Measurements from ENCODE around the gene SMYD4. TPM values are rescaled to one million over a fixed set of nuclear protein-coding genes. Genes with fewer than 3 reads are reported as not detected.
"Not testable (repeated sequence)": the region's sequence is repeated elsewhere in the genome, so short reads cannot be mapped to it uniquely, and the experiment has no call there.

Gene SMYD4
- total RNA-seq, 2 experiments from 2014 or later, result 22.2 to 22.7 TPM

DNA sequence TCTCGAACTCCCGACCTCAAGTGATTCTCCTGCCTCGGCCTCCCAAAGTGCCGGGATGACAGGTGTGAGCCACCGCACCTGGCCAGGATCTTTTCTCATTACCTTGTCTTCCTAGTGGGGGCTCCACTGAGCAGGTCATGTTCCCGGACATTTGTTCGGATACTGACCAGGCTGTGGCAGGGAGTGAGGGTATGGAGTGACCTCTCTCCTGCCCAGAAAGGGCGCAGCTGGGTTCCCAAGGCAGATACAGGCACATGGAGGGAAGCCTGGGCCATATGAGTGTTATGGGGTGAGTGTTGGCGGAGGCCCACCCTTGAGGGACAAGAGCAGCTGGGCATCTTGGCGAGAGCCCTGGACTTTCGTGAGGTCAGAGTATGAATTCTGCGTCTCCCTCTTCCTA, 62.3 kb downstream of the SMYD4 start:
- H3K9me3 Mint-ChIP-seq, result no peaks in the 10 kb centered on the region
- ChIA-PET CTCF (interaction anchor here (0.9 to 3.1 kb wide), 3 partner anchors 15 to 137 kb away, joined by 3 to 16 read pairs (median 3); no protein-coding TSS in a partner anchor), POLR2A (no interaction called here)

DNA sequence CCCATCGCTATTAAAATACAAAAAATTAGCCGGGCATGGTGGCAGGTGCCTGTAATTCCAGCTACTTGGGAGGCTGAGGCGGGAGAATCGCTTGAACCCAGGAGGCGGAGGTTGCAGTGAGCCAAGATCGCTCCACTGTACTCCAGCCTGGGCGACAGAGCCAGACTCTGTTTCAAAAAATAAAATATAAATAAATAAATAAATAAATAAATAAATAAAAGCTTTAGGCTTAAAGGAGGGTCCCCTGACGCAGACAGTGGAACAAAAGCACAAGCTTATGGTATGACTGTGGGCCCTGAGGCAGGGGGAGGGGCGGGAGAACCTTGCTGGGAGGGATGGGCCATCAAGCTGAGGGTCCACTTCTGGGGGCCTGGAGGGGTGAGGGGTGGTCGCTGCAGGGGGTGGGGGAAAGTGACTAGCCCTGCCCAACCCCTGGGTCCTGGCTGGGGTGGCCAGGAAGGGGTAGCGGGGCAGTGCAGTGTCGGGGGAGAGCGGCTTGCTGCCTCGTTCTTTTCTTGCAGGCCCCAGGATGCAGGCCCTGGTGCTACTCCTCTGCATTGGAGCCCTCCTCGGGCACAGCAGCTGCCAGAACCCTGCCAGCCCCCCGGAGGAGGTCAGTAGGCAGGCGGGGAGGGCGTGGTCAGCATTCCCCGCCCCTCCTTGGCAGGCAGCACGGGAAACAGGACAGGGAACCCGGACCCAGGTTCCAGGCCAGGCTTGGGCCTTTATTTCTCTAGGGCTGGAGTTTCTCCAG, 63.1 kb downstream of the SMYD4 start:
- TF ChIP-seq CTCF (IDR thresholded peaks at IDR 0.05), result no peak
- no peak overlapping the region for H3K27ac Mint-ChIP-seq
- no peaks in the 10 kb centered on the region for H3K27me3 Mint-ChIP-seq
- no peak for DNase-seq
- H3K4me3 Mint-ChIP-seq, result no peak overlapping the region
- peaks cover 3% of the 10 kb centered on the region for H3K36me3 Mint-ChIP-seq (ENCODE audit: low read depth)
- ATAC-seq, result no peak
- POLR2A ChIA-PET, result interaction anchor here (0.9 to 1.1 kb wide), 2 partner anchors 14 to 47 kb away, joined by 3 to 5 read pairs; no protein-coding TSS in a partner anchor
- intact Hi-C loops (cut with micrococcal nuclease), result no loop called here
- CTCF ChIA-PET, result interaction anchor here (0.9 to 1.0 kb wide), 2 partner anchors 15 to 46 kb away, joined by 3 to 4 read pairs; no protein-coding TSS in a partner anchor
- H3K9me3 Mint-ChIP-seq, result no peaks in the 10 kb centered on the region
- peaks cover 55% of the 10 kb centered on the region for H3K4me1 Mint-ChIP-seq (ENCODE audit: low read depth)

More for the DNA sequence above, 62.3 kb downstream of the SMYD4 start:
- intact Hi-C loops (cut with micrococcal nuclease), result no loop called here
- no peak for TF ChIP-seq CTCF (IDR thresholded peaks at IDR 0.05)
- no peaks in the 10 kb centered on the region for H3K27me3 Mint-ChIP-seq
- H3K4me3 Mint-ChIP-seq, result no peak overlapping the region
- DNase-seq, result no peak
- H3K36me3 Mint-ChIP-seq (ENCODE audit: low read depth), result peaks cover 3% of the 10 kb centered on the region
- H3K4me1 Mint-ChIP-seq (ENCODE audit: low read depth), result peaks cover 47% of the 10 kb centered on the region
- peak overlapping the region; percentile 45 for H3K27ac Mint-ChIP-seq
- no peak for ATAC-seq

- Mint-ChIP-seq H3K36me3 (ENCODE audit: low read depth) (peaks cover 3% of the 10 kb centered on the region), H3K4me3 (no peak overlapping the region), H3K27me3 (no peaks in the 10 kb centered on the region), H3K4me1 (ENCODE audit: low read depth) (peaks cover 50% of the 10 kb centered on the region), H3K27ac (no peak overlapping the region), H3K9me3 (no peaks in the 10 kb centered on the region)
- ATAC-seq, result no peak
- POLR2A ChIA-PET, result interaction anchor here (0.8 to 0.9 kb wide), 2 partner anchors 14 to 48 kb away, joined by 3 to 5 read pairs; no protein-coding TSS in a partner anchor
- no peak for DNase-seq
- intact Hi-C loops (cut with micrococcal nuclease), result no loop called here
- CTCF ChIA-PET, result interaction anchor here (1.0 kb wide), 1 partner anchor 45 kb away, joined by 4 read pairs; no protein-coding TSS in a partner anchor
- TF ChIP-seq CTCF (IDR thresholded peaks at IDR 0.05), result no peak
Observed at GRCh38 chr17:1765576-1765975, 64.1 kb downstream of the SMYD4 start.

DNA sequence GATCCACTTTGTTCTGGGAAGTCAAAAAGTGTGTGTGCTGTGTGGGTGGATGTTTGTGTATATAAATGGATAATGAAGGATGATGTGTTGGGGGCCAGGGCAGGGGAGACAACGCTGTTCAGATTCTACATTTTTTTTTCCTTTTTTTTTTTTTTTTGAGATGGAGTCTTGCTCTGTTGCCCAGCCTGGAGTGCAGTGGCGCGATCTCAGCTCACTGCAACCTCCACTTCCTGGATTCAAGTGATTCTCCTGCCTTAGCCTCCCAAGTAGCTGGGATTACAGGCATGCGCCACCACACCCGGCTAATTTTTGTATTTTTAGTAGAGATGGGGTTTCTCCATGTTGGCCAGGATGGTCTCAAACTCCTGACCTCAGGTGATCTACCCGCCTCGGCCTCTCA, 65.0 kb downstream of the SMYD4 start:
- CTCF ChIA-PET, result interaction anchor here (1.0 to 1.4 kb wide), 2 partner anchors 8 to 35 kb away, joined by 4 to 5 read pairs; no protein-coding TSS in a partner anchor
- not testable (repeated sequence) for ATAC-seq

GRCh38 chr17:1764284-1764683, 65.4 kb downstream of the SMYD4 start:
- no peak for TF ChIP-seq CTCF (IDR thresholded peaks at IDR 0.05)
- H3K27ac Mint-ChIP-seq, result peak overlapping the region; percentile 82
- H3K36me3 Mint-ChIP-seq (ENCODE audit: low read depth), result peaks cover 3% of the 10 kb centered on the region
- DNase-seq, result peak; percentile 71
- CTCF ChIA-PET, result interaction anchor here (1.0 to 1.8 kb wide), 3 partner anchors 9 to 43 kb away, joined by 4 to 8 read pairs (median 5); no protein-coding TSS in a partner anchor
- H3K4me1 Mint-ChIP-seq (ENCODE audit: low read depth), result peaks cover 40% of the 10 kb centered on the region
- no peaks in the 10 kb centered on the region for H3K27me3 Mint-ChIP-seq
- POLR2A ChIA-PET, result interaction anchor here (3.3 kb wide), 1 partner anchor 32 kb away, joined by 8 read pairs; no protein-coding TSS in a partner anchor
- no peaks in the 10 kb centered on the region for H3K9me3 Mint-ChIP-seq
- ATAC-seq, result peak; percentile 81
- intact Hi-C loops (cut with micrococcal nuclease), result no loop called here
- peak overlapping the region; percentile 9 for H3K4me3 Mint-ChIP-seq

More for the DNA sequence above, 65.0 kb downstream of the SMYD4 start:
- POLR2A ChIA-PET; DNase-seq; H3K27me3 Mint-ChIP-seq; H3K36me3 Mint-ChIP-seq (ENCODE audit: low read depth); intact Hi-C loops (cut with micrococcal nuclease); H3K9me3 Mint-ChIP-seq: not testable (repeated sequence)
- H3K4me3 Mint-ChIP-seq, result peak overlapping the region; percentile 9
- H3K4me1 Mint-ChIP-seq (ENCODE audit: low read depth), result peaks cover 45% of the 10 kb centered on the region
- peak overlapping the region; percentile 82 for H3K27ac Mint-ChIP-seq

Measured in activated CD8-positive, alpha-beta T cell treated with anti-CD3 and anti-CD28 coated beads for 36 hours (primary cell).